HepG2 (cell line): Measurements from ENCODE around the gene TDRD10. TPM values are rescaled to one million over a fixed set of nuclear protein-coding genes. Genes with fewer than 3 reads are reported as not detected.
A peak's percentile ranks its signal among the peaks of the same experiment; 100 is the strongest.

ENCODE experiments used
- ATAC-seq: fragments of 200-7000 bp; cut with Tn5 transposase; 3 replicates; pipeline ENCODE4 v1.9.1; 2020; ENCODE audit warnings: mild to moderate bottlenecking, moderate library complexity
- BruUV-seq: library from RNA; stranded (reverse); fragments of 400-500 nt; replicated peaks from 2 replicates; lab custom pipeline; 2021; lab: Mats Ljungman, UMichigan
- CTCF ChIA-PET: fragments of 300-600 bp; formaldehyde crosslinking; extraction: SDS; loops from one replicate; lab custom pipeline; 2021; ENCODE audit warnings: low total read pairs, inconsistent platforms, low intra/inter-chr PET ratio; lab: Yijun Ruan, JAX
- POLR2A ChIA-PET: fragments of 350-600 bp; sonication (Branson Sonifier 250); formaldehyde crosslinking; loops from one replicate; lab custom pipeline; 2020; ENCODE audit warnings: antibody characterized with exemption, inconsistent platforms; lab: Yijun Ruan, JAX
- DNase-seq: peaks from one replicate; pipeline ENCODE4 v3.0.0-alpha.2; 2015; ENCODE audit warnings: low spot score
- FAIRE-seq: peaks from 3 replicates; lab custom pipeline; 2011; peaks lifted over from hg19 to GRCh38; lab: Jason Lieb, UNC
- H2AFZ ChIP-seq: one replicate; pipeline ENCODE4 v1.6.1; 2011; ENCODE audit warnings: low read length, inconsistent platforms
- H3K27ac ChIP-seq: fragments of 300-600 bp; 3 replicates; pipeline ENCODE4 v1.8.0; 2011; ENCODE audit warnings: mixed run types, mild to moderate bottlenecking, mixed read lengths, low read length, inconsistent platforms; ENCODE audit not compliant: insufficient read depth; ENCODE audit errors: extremely low read length
- H3K27me3 ChIP-seq, 2 experiments: fragments of 200-600 bp in 1 of 2; 2 replicates in 1 of 2; 3 replicates in 1 of 2; pipeline versions ENCODE4 v1.6.0 to v1.8.0; 2011; ENCODE audit warnings: low read length in 2 of 2, mild to moderate bottlenecking in 2 of 2, moderate library complexity in 2 of 2, inconsistent platforms in 1 of 2; ENCODE audit not compliant: insufficient read depth in 2 of 2, control insufficient read depth in 1 of 2
- H3K36me3 ChIP-seq, 2 experiments: fragments of 200-600 bp in 1 of 2; replicated peaks in 1 of 2; 2 replicates in 1 of 2; 3 replicates in 1 of 2; pipeline versions ENCODE4 v1.5.1 to v1.8.0; 2011; ENCODE audit warnings: low read length in 2 of 2, inconsistent platforms in 1 of 2; ENCODE audit not compliant: insufficient read depth in 2 of 2, control insufficient read depth in 1 of 2
- H3K4me1 ChIP-seq: 2 replicates; pipeline ENCODE4 v1.5.1; 2012; ENCODE audit warnings: low read length, inconsistent platforms; ENCODE audit not compliant: insufficient read depth
- H3K4me2 ChIP-seq: 2 replicates; pipeline ENCODE4 v1.6.0; 2011; ENCODE audit warnings: low read depth, low read length, inconsistent platforms
- H3K4me3 ChIP-seq, 3 experiments: fragments of 200-600 bp in 1 of 3; sonication (generic), shearing (Covaris generic) in 1 of 3; replicated peaks in 1 of 3; 2 replicates each; pipeline ENCODE4 v1.5.1; 2011 to 2016; ENCODE audit warnings: low read length in 3 of 3, inconsistent platforms in 2 of 3, low read depth in 2 of 3, mild to moderate bottlenecking in 2 of 3, control low read depth in 1 of 3, mixed read lengths in 1 of 3; ENCODE audit not compliant: insufficient read depth in 1 of 3
- H3K79me2 ChIP-seq: one replicate; pipeline ENCODE4 v1.6.1; 2011; ENCODE audit warnings: low read length, inconsistent platforms; ENCODE audit not compliant: insufficient read depth
- H3K9ac ChIP-seq: 2 replicates; pipeline ENCODE4 v1.6.0; 2011; ENCODE audit warnings: mild to moderate bottlenecking, low read depth, low read length, inconsistent platforms; ENCODE audit not compliant: insufficient read depth
- H3K9me3 ChIP-seq: 2 replicates; pipeline ENCODE4 v1.5.1; 2012; ENCODE audit warnings: mild to moderate bottlenecking, low read length
- H4K20me1 ChIP-seq: 2 replicates; pipeline ENCODE4 v1.6.0; 2011; ENCODE audit warnings: inconsistent platforms, mild to moderate bottlenecking, low read length, moderate library complexity; ENCODE audit not compliant: insufficient read depth
- DPF2 ChIP-seq: sonication (generic); formaldehyde crosslinking; IDR thresholded peaks from 2 replicates; pipeline ENCODE4 v1.4.0; 2020; ENCODE audit warnings: mild to moderate bottlenecking, low read depth, missing genetic modification reagents, borderline replicate concordance
- E2F2 ChIP-seq: sonication (generic); formaldehyde crosslinking; IDR thresholded peaks from 2 replicates; pipeline ENCODE4 v1.4.0; 2020; ENCODE audit warnings: missing genetic modification reagents, borderline replicate concordance
- HCFC1 ChIP-seq: fragments of 150-350 bp; IDR thresholded peaks from 2 replicates; pipeline ENCODE4 v1.6.1; 2014; ENCODE audit warnings: low read depth, low read length
- HDAC6 ChIP-seq: fragments of 200-600 bp; sonication (generic); IDR thresholded peaks from 2 replicates; pipeline ENCODE4 v1.7.0; 2017; ENCODE audit warnings: mild to moderate bottlenecking, antibody characterized with exemption, low read length, low read depth
- MAZ ChIP-seq, 2 experiments: sonication (generic) in 1 of 2; formaldehyde crosslinking in 1 of 2; IDR thresholded peaks; 2 replicates each; pipeline versions ENCODE4 v1.5.0 to v1.6.1; 2012 to 2020; ENCODE audit warnings: low read depth in 2 of 2, mild to moderate bottlenecking in 2 of 2, borderline replicate concordance in 1 of 2, improper control_type of control experiment in 1 of 2, low read length in 1 of 2, missing genetic modification reagents in 1 of 2, moderate library complexity in 1 of 2
- TFE3 ChIP-seq: IDR thresholded peaks from 2 replicates; pipeline ENCODE4 v1.6.1; 2016
- TGIF2 ChIP-seq: IDR thresholded peaks from 2 replicates; pipeline ENCODE4 v1.6.1; 2016; ENCODE audit warnings: control low read depth, missing compliant biosample characterization
- THAP11 ChIP-seq: IDR thresholded peaks from 2 replicates; pipeline ENCODE4 v1.6.1; 2016; ENCODE audit warnings: missing biosample characterization, missing genetic modification reagents
- ZNF615 ChIP-seq: sonication (generic); formaldehyde crosslinking; IDR thresholded peaks from 2 replicates; pipeline ENCODE4 v1.5.0; 2020; ENCODE audit warnings: mild to moderate bottlenecking, missing genetic modification reagents, borderline replicate concordance
- ZNF768 ChIP-seq: sonication (generic); formaldehyde crosslinking; IDR thresholded peaks from 2 replicates; pipeline ENCODE4 v1.4.0; 2020; ENCODE audit warnings: missing genetic modification reagents
- ZNF879 ChIP-seq: sonication (generic); formaldehyde crosslinking; IDR thresholded peaks from 2 replicates; pipeline ENCODE4 v1.8.1; 2023; ENCODE audit warnings: missing genetic modification reagents
- ZNF891 ChIP-seq: sonication (generic); formaldehyde crosslinking; IDR thresholded peaks from 2 replicates; pipeline ENCODE4 v1.5.0; 2020; ENCODE audit warnings: mild to moderate bottlenecking, missing genetic modification reagents
- ZSCAN31 ChIP-seq: sonication (generic); formaldehyde crosslinking; IDR thresholded peaks from 2 replicates; pipeline ENCODE4 v1.5.0; 2020; ENCODE audit warnings: low read depth, mild to moderate bottlenecking, missing genetic modification reagents
- WGBS: methylation state at CpG from one replicate; pipeline ENCODE4 v1.1.6; 2017; ENCODE audit warnings: low lambda C conversion rate; 5-methylcytosine and 5-hydroxymethylcytosine counted together
- in situ Hi-C: cut with HindIII; loops from 2 replicates; pipeline ENCODE4 v1.10.0; 2017; ENCODE audit warnings: low pct_unique_long_range_greater_than_20kb; ENCODE audit not compliant: extremely low pct_ligation_motif_present
- intact Hi-C: fragments of 100-400 bp; cut with micrococcal nuclease; formaldehyde crosslinking; loops from one replicate; pipeline ENCODE4 v1.10.0; 2022; ENCODE audit not compliant: unreplicated experiment
- polyA plus RNA-seq, 8 experiments: library from polyadenylated mRNA; depleted of rRNA in 3 of 8; stranded (reverse) in 7 of 8; unstranded in 1 of 8; fragments of >200 nt; fragmentation: Illumina TruSeq in 4 of 8; extraction: Trizol in 4 of 8; gene quantifications; 2 replicates each; pipeline versions ENCODE4 v1.2.1 to v1.2.3, GENCODE V29; 2011 to 2016; ENCODE audit warnings: low read depth in 4 of 8, missing spikeins in 1 of 8, mixed read lengths in 1 of 8; ENCODE audit not compliant: insufficient read depth in 1 of 8
- total RNA-seq, 5 experiments: library from RNA; depleted of rRNA; stranded (reverse); fragments of >200 nt; fragmentation: Illumina TruSeq; extraction: Trizol; gene quantifications; 2 replicates each; pipeline ENCODE4 v1.2.3, GENCODE V29; 2016; ENCODE audit warnings: low read depth in 1 of 5
- TF ChIP-seq, protein P1 (sequence below): sonication (generic); formaldehyde crosslinking; IDR thresholded peaks from 2 replicates; pipeline ENCODE4 v1.9.0; 2022; ENCODE audit warnings: missing genetic modification reagents, mild to moderate bottlenecking, borderline replicate concordance

The TDRD10 gene
- total and polyA plus RNA-seq, 2 of the 13 experiments (the other 11 are each of a cell fraction or from before 2014, with no cell fraction given): not detected

GRCh38 chr1:154567386-154568156 lies 65.6 kb downstream of the TDRD10 start, which contains the start of gene CHRNB2 (continued):
- TF ChIP-seq E2F2 (CRISPR knock-in tag): peak; percentile 68; the same call in 1 of the 2 replicates
- TF ChIP-seq TGIF2 (CRISPR knock-in tag): peak; percentile 81; the same call in 1 of the 2 replicates
- no peak for TF ChIP-seq DPF2 (CRISPR knock-in tag)

DNA sequence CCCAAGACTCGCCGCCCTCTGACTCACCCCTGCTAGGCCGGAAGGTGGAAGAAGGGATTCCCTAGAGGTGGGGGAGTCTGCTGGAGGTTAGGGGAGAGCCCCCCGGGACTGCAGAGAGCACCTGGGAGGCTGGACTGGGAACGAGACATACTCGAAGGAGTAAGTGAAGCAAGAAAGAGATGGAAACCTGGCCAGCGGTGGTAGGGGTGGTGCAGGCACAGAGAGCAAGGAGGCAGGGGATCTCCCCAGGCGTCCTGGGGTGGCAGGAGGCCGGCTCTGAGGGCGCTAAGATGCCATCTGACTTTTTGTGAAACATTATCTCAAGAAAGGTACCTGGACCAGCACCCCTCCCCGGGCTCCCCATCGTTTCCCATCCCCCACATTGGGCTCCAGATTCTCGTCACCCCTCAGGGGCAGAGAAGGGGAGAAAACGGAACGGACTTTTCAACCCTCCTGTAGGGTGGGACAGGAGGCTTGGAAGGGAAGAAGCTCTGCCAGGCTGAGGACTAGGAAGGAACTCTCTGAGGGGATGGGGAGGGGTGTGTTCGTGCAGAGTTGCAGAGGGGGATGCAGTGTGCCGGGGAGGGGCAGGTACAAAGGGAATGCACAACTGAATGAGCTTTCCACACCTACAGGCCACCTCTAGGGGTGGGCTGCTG lies 66.3 kb downstream of the TDRD10 start:
- H3K79me2 ChIP-seq: no peaks in the 10 kb centered on the region
- H3K9ac ChIP-seq: no peak overlapping the region
- in situ Hi-C loops (loop anchor here (10.0 kb wide), 2 partner anchors 197 to 307 kb away; partner anchors contain the start of gene KCNN3), intact Hi-C loops (no loop called here)
- no peaks in the 10 kb centered on the region for H3K36me3 ChIP-seq
- H3K4me1 ChIP-seq: no peaks in the 10 kb centered on the region
- H3K4me2 ChIP-seq: peak overlapping the region; percentile 49
- FAIRE-seq (no peak), ATAC-seq (no peak), DNase-seq (no peak)
- ChIA-PET CTCF (no interaction called here), POLR2A (interaction anchor here (0.7 to 1.5 kb wide), 4 partner anchors 9 to 23 kb away, joined by 3 to 6 read pairs (median 3); no protein-coding TSS in a partner anchor)
- peaks cover 5% of the 10 kb centered on the region; the same call in 1 of the 2 replicates for H4K20me1 ChIP-seq
- no TSS peak for BruUV-seq
- peak overlapping the region in 1 of 3 experiments; percentile 47; a peak in 2 of 6 replicates for H3K4me3 ChIP-seq
- no peak overlapping the region for H2AFZ ChIP-seq
- H3K27me3 ChIP-seq: peaks cover 3 to 22% of the 10 kb centered on the region in 2 experiments; a peak in 3 of 5 replicates
- WGBS: 32% methylated on average over 16 of the region's 17 CpGs
- no peak overlapping the region for H3K27ac ChIP-seq
- H3K9me3 ChIP-seq: no peaks in the 10 kb centered on the region
- TF ChIP-seq ZNF615 (CRISPR knock-in tag) (0 out of 2 replicates have a peak, but pooled peaks have one; percentile 50), TFE3 (CRISPR knock-in tag) (no peak), ZNF768 (no peak), ZNF891 (CRISPR knock-in tag) (0 out of 2 replicates have a peak, but pooled peaks have one; percentile 9), HCFC1 (no peak), HDAC6 (no peak), THAP11 (CRISPR knock-in tag) (no peak), ZSCAN31 (no peak), ZNF879 (no peak), MAZ (IDR thresholded peaks at IDR 0.05; ENCODE audit: borderline replicate concordance, low read depth, low read length) (no peak), MAZ (CRISPR knock-in tag; IDR thresholded peaks at IDR 0.05; ENCODE audit: low read depth) (no peak)
- TF ChIP-seq, protein P1, sequence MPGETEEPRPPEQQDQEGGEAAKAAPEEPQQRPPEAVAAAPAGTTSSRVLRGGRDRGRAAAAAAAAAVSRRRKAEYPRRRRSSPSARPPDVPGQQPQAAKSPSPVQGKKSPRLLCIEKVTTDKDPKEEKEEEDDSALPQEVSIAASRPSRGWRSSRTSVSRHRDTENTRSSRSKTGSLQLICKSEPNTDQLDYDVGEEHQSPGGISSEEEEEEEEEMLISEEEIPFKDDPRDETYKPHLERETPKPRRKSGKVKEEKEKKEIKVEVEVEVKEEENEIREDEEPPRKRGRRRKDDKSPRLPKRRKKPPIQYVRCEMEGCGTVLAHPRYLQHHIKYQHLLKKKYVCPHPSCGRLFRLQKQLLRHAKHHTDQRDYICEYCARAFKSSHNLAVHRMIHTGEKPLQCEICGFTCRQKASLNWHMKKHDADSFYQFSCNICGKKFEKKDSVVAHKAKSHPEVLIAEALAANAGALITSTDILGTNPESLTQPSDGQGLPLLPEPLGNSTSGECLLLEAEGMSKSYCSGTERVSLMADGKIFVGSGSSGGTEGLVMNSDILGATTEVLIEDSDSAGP (CRISPR knock-in tag): peak; percentile 50; the same call in 1 of the 2 replicates
